SK-N-SH (cell line): Measurements from ENCODE around the gene POGK. TPM values are rescaled to one million over a fixed set of nuclear protein-coding genes. Genes with fewer than 3 reads are reported as not detected.

ENCODE experiments used
- CTCF ChIA-PET: fragments of 300-600, 350-600 bp; formaldehyde crosslinking; extraction: SDS; loops from one replicate; lab custom pipeline; 2021; lab: Yijun Ruan, JAX
- POLR2A ChIA-PET: fragments of 350-600 bp; sonication (Branson Sonifier 250); formaldehyde crosslinking; extraction: SDS; loops from one replicate; lab custom pipeline; 2020; ENCODE audit warnings: antibody characterized with exemption, inconsistent platforms; lab: Yijun Ruan, JAX
- DNase-seq: peaks from one replicate; pipeline ENCODE4 v3.0.0; 2012
- H2AFZ ChIP-seq: fragments of 200-600 bp; sonication (generic); 2 replicates; pipeline ENCODE4 v1.8.1; 2016; ENCODE audit warnings: antibody characterized with exemption, mild to moderate bottlenecking, low read depth
- H3F3A ChIP-seq: fragments of 200-600 bp; sonication (generic); replicated peaks from 2 replicates; pipeline ENCODE3; 2016; ENCODE audit warnings: antibody characterized with exemption, mild to moderate bottlenecking; ENCODE audit not compliant: insufficient read depth
- H3K27ac ChIP-seq, 2 experiments: fragments of 200-500 bp in 1 of 2; fragments of 200-600 bp in 1 of 2; sonication (Bioruptor generic) in 1 of 2; sonication (generic), shearing (Covaris generic) in 1 of 2; 2 replicates each; pipeline versions ENCODE4 v1.5.1 to v1.6.1; 2014 to 2016; ENCODE audit warnings: low read depth in 2 of 2, inconsistent platforms in 1 of 2, low read length in 1 of 2, mild to moderate bottlenecking in 1 of 2, mixed read lengths in 1 of 2
- H3K27me3 ChIP-seq: fragments of 200-600 bp; sonication (generic), shearing (Covaris generic); 2 replicates; pipeline ENCODE4 v1.6.1; 2016; ENCODE audit warnings: mixed run types; ENCODE audit not compliant: insufficient read depth
- H3K36me3 ChIP-seq, 2 experiments: fragments of 200-500 bp in 1 of 2; fragments of 200-600 bp in 1 of 2; sonication (Bioruptor generic) in 1 of 2; sonication (generic) in 1 of 2; replicated peaks in 1 of 2; 2 replicates each; pipeline versions ENCODE3 to v1.5.1; 2014 to 2016; ENCODE audit warnings: low read length in 1 of 2, mild to moderate bottlenecking in 1 of 2; ENCODE audit not compliant: insufficient read depth in 2 of 2, control insufficient read depth in 1 of 2
- H3K4me1 ChIP-seq, 2 experiments: fragments of 200-500 bp in 1 of 2; fragments of 200-600 bp in 1 of 2; sonication (Bioruptor generic) in 1 of 2; sonication (generic), shearing (Covaris generic) in 1 of 2; 2 replicates each; pipeline versions ENCODE4 v1.5.1 to v1.6.1; 2014 to 2016; ENCODE audit warnings: low read depth in 1 of 2, low read length in 1 of 2, mixed run types in 1 of 2; ENCODE audit not compliant: insufficient read depth in 2 of 2, control insufficient read depth in 1 of 2
- H3K4me2 ChIP-seq: fragments of 200-600 bp; sonication (generic), shearing (Covaris generic); 2 replicates; pipeline ENCODE4 v1.6.1; 2017; ENCODE audit warnings: mixed run types
- H3K4me3 ChIP-seq, 2 experiments: fragments of 200-500 bp in 1 of 2; fragments of 200-600 bp in 1 of 2; sonication (Bioruptor generic) in 1 of 2; sonication (generic), shearing (Covaris generic) in 1 of 2; 2 replicates each; pipeline versions ENCODE4 v1.5.1 to v1.8.1; 2014 to 2016; ENCODE audit warnings: low read depth in 2 of 2, inconsistent platforms in 1 of 2, low read length in 1 of 2, mild to moderate bottlenecking in 1 of 2, mixed read lengths in 1 of 2, moderate library complexity in 1 of 2
- H3K79me2 ChIP-seq: fragments of 200-600 bp; sonication (generic); 2 replicates; pipeline ENCODE4 v1.8.1; 2017; ENCODE audit warnings: mild to moderate bottlenecking; ENCODE audit not compliant: insufficient read depth
- H3K9ac ChIP-seq: fragments of 200-600 bp; sonication (generic); 2 replicates; pipeline ENCODE4 v1.6.1; 2017; ENCODE audit warnings: mixed run types
- H3K9me2 ChIP-seq: fragments of 200-600 bp; sonication (generic); 2 replicates; pipeline ENCODE4 v1.6.1; 2017; ENCODE audit warnings: mixed run types
- H3K9me3 ChIP-seq: fragments of 200-600 bp; sonication (generic); 2 replicates; pipeline ENCODE4 v1.6.1; 2017; ENCODE audit warnings: mixed run types, mild to moderate bottlenecking, moderate library complexity
- H4K20me1 ChIP-seq: fragments of 200-600 bp; sonication (generic); 2 replicates; pipeline ENCODE4 v1.6.1; 2017; ENCODE audit warnings: mild to moderate bottlenecking, mixed run types; ENCODE audit not compliant: insufficient read depth
- CHD2 ChIP-seq: fragments of 150-350 bp; IDR thresholded peaks from 2 replicates; pipeline ENCODE4 v1.6.1; 2018; ENCODE audit warnings: low read length; ENCODE audit not compliant: partially characterized antibody
- ELF1 ChIP-seq: IDR thresholded peaks from 2 replicates; pipeline ENCODE4 v1.4.0; 2012
- EZH2phosphoT487 ChIP-seq: fragments of 200-600 bp; sonication (generic); IDR thresholded peaks from 2 replicates; pipeline ENCODE4 v1.6.1; 2017; ENCODE audit warnings: low read depth, mixed run types, mild to moderate bottlenecking, antibody characterized with exemption, moderate library complexity, borderline replicate concordance
- FOXJ3 ChIP-seq: sonication (generic); formaldehyde crosslinking; IDR thresholded peaks from 2 replicates; pipeline ENCODE4 v1.5.1; 2020; ENCODE audit warnings: mild to moderate bottlenecking, missing genetic modification reagents
- GATA2 ChIP-seq: sonication (generic); formaldehyde crosslinking; IDR thresholded peaks from 2 replicates; pipeline ENCODE4 v1.5.0; 2020; ENCODE audit warnings: mild to moderate bottlenecking, missing genetic modification reagents
- IRF3 ChIP-seq: fragments of 150-350 bp; IDR thresholded peaks from 2 replicates; pipeline ENCODE4 v1.6.1; 2016; ENCODE audit warnings: mild to moderate bottlenecking, low read depth, low read length
- PBX3 ChIP-seq: IDR thresholded peaks from 2 replicates; pipeline ENCODE4; 2012
- TEAD4 ChIP-seq: IDR thresholded peaks from 2 replicates; pipeline ENCODE4 v1.4.0; 2012; ENCODE audit warnings: mild to moderate bottlenecking, borderline replicate concordance; ENCODE audit not compliant: insufficient read depth
- ZBTB33 ChIP-seq: IDR thresholded peaks from 2 replicates; pipeline ENCODE4 v1.4.0; 2012; ENCODE audit warnings: low read depth, borderline replicate concordance
- WGBS: methylation state at CpG from one replicate; pipeline ENCODE4 v1.1.6; 2017; ENCODE audit warnings: low lambda C conversion rate; 5-methylcytosine and 5-hydroxymethylcytosine counted together
- polyA plus RNA-seq, 3 experiments: library from polyadenylated mRNA; depleted of rRNA; stranded (reverse); fragments of >200 nt; gene quantifications; 2 replicates each; pipeline ENCODE4 v1.2.3, GENCODE V29; 2012

Gene POGK
- polyA plus RNA-seq, 1 of the 3 experiments (the other 2 are of a cell fraction), result 13.9 TPM

- H3K9me3 ChIP-seq, result no peaks in the 10 kb centered on the region
- no peaks in the 10 kb centered on the region for H3K27me3 ChIP-seq
- no peak overlapping the region for H3K4me3 ChIP-seq
- peaks cover 8% of the 10 kb centered on the region; the same call in 1 of the 2 replicates for H3K79me2 ChIP-seq
- H3K27ac ChIP-seq, result peak overlapping the region in 1 of 2 experiments; percentile 69; a peak in 2 of 4 replicates
- peaks cover 38 to 54% of the 10 kb centered on the region in 2 experiments for H3K36me3 ChIP-seq
- CTCF ChIA-PET, result interaction anchor here (0.7 to 1.0 kb wide), 3 partner anchors 17 to 58 kb away, joined by 3 read pairs; no protein-coding TSS in a partner anchor
- DNase-seq, result peak; percentile 41
- no peak overlapping the region for H3K4me2 ChIP-seq
- no peaks in the 10 kb centered on the region for H3K9me2 ChIP-seq
- TF ChIP-seq TEAD4 (no peak), GATA2 (CRISPR knock-in tag) (0 out of 2 replicates have a peak, but pooled peaks have one; percentile 20)
- WGBS, result 83% methylated on average over 5 of the region's 5 CpGs
- no peak overlapping the region for H3K9ac ChIP-seq
- 0 out of 2 replicates have a peak, but pooled peaks cover 3% of the 10 kb centered on the region for H4K20me1 ChIP-seq
- POLR2A ChIA-PET, result interaction anchor here (1.2 kb wide), 1 partner anchor 11 kb away, joined by 6 read pairs; no protein-coding TSS in a partner anchor
- H3F3A ChIP-seq, result peaks cover 4% of the 10 kb centered on the region
- peaks cover 0 to 6% of the 10 kb centered on the region in 2 experiments; a peak in 2 of 4 replicates for H3K4me1 ChIP-seq
- no peak overlapping the region for H2AFZ ChIP-seq
Measured at GRCh38 chr1:166865926-166866325, 26.7 kb downstream of the POGK start.

- Histone ChIP-seq H3K79me2 (peaks cover 35% of the 10 kb centered on the region), H3K9me2 (no peaks in the 10 kb centered on the region), H3K4me2 (no peak overlapping the region), H3K9me3 (no peaks in the 10 kb centered on the region), H3K4me1 (peaks cover 0 to 6% of the 10 kb centered on the region in 2 experiments; a peak in 2 of 4 replicates), H2AFZ (no peak overlapping the region), H3K27ac (no peak overlapping the region), H3K36me3 (peaks cover 26 to 28% of the 10 kb centered on the region in 2 experiments), H3K27me3 (no peaks in the 10 kb centered on the region), H3F3A (peaks cover 4% of the 10 kb centered on the region), H3K9ac (no peak overlapping the region), H3K4me3 (no peak overlapping the region), H4K20me1 (0 out of 2 replicates have a peak, but pooled peaks cover 3% of the 10 kb centered on the region)
- 89% methylated on average over 7 of the region's 7 CpGs for WGBS
- DNase-seq, result no peak
- CTCF ChIA-PET, result interaction anchor here (1.5 kb wide), 1 partner anchor 42 kb away, joined by 7 read pairs; no protein-coding TSS in a partner anchor
- TF ChIP-seq ELF1 (no peak), CHD2 (no peak), EZH2phosphoT487 (no peak), PBX3 (no peak), IRF3 (no peak), ZBTB33 (no peak), FOXJ3 (CRISPR knock-in tag) (no peak)
- POLR2A ChIA-PET, result no interaction called here
Measured at GRCh38 chr1:166868639-166869038, 29.4 kb downstream of the POGK start.
